HT-29 (cell line): ENCODE data around the gene USP48. TPM values are rescaled to one million over a fixed set of nuclear protein-coding genes. Genes with fewer than 3 reads are reported as not detected.

Experiments
- DNase-seq: peaks from one replicate; pipeline ENCODE4 v3.0.0-alpha.2; 2015; ENCODE audit warnings: low spot score
- total RNA-seq: library from RNA; depleted of rRNA; stranded (reverse); fragments of >200 nt; shearing (Covaris generic); gene quantifications from 2 replicates; pipeline ENCODE4 v1.2.3, GENCODE V29; 2014

Gene USP48
- total RNA-seq, 1 experiment from 2014 or later, result 19.5 TPM

DNA sequence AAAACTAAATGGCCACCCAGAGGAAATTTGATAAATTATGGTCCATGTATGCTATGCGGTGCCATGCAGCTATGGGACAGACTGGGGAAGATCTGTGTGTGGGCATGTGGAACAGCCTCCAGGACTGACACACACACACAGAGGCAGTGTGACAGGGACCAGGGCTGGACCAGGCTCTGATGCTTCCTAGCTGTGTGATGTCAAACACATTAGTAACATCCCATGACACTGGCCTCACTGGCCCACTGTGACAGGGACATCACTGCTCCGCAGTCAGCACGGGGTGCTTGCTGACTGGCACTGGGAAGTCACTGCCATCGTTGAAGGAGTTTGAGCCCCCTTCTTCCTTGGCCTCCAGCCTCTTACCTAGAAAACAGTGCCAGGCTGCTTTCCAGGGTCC is 127.7 kb downstream of the USP48 start:
- no peak for DNase-seq

DNA sequence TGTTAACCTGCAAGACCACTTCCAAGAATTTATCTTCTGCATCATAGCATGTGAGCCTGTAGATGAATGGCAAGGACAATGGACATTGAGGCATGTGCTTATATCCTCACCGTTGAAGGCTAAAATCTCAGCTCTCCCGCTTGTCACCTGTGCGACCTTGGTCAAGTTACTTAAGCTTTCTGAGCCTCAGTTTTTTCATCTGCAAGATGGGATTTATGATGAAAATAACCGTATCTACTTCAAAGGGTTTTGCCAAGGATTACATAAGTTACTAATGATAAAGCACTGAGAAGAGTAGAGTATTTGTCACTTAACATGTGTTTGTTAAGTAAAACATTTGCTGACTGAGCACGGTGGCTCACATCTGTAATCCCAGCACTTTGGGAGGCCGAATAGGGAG is 128.7 kb downstream of the USP48 start:
- no peak for DNase-seq

DNA sequence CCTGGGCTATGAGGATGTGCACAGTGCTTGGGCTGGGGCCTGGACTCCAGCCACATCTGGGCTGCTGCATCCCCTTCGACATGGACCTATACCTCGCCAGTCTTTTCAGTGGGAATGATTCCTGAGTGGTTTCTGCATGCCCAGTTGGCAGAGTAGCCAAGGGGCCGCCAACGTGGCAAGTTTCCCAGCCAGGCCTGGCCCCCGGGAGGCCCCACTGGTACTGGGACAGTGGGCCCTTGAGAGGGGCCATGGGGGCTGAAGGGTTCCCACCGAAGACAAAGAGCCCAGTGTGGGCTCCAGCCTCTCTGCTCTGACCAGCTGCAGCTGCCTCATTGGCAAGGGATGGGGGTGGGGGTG is 129.2 kb downstream of the USP48 start:
- no peak for DNase-seq

DNA sequence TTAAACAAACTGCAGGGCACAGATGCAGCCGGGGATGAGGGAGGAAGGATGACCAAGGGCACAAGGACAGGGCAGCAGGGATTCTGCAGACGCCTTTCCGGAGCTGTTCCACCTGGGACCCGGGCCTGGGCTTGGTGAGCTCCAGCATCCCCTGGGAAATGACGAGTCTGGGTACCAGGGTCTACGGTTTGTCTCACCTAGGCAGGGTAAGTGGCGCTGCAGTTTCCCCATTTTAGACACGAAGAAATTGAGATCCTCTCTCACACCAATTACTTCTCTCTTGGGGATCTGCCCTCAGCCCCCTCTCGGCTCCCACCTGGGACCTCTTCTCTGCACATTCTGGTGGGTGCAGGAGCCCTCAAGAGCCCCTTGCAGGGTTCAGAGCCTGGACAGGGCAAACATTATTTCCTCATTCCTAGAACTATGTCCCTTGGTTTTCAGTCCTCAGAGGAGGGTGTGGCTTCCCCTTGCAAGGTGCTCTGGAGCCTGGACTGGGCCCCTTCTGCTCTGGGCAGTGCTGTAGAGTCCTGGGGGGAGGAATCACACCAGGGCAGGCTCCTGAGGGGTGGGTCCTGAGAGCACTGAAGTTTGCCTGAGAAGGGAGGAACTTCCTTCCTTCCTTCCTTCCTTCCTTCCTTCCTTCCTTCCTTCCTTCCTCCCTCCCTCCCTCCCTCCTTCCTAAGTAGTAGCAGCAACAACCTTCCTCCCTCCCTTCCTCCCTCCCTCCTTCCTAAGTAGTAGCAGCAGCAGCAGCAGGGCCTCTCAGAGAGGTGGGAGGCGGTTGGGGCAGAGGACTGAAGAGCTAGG is 129.8 kb downstream of the USP48 start:
- no peak for DNase-seq

DNA sequence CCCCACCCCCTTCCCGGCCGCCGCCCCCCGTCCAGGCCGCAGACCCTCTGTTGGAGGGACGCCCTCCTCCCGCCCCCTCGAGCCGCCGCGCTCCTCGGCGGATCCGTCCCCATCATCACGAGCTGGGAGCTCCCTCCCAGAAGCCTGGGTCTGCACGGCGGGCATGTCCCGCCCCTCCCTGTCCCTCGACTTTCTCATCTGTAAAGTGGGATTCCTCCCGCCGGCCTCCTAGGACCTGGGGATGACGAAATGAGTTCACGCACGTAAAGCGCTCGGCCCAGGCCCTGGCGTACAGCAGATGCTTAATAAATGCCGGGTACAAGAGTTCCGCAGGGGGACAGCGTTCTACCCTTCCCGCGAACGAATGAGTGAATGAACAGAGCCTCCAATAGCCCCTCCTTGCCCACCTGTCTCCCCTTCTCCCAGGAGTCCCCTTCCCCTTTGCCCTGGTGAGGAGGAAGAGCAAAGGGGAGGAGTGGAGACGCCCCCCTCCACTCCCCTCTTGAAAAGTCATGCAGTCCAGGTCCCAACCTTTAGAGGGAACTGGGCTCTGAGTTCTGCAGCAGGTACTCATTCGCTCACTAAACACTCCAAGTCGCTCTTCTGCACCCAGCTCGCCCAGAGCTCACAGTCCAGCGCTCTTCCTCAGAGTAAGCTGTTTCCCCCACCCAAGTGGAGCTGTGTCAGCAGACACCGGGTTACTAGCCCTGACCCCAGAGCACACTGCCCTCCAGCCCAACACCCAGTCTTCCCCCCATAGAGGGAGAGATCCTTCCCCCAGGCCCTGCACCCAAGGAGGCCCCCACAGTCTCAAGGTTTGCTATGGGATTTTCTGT is 130.6 kb downstream of the USP48 start:
- DNase-seq, result no peak

DNA sequence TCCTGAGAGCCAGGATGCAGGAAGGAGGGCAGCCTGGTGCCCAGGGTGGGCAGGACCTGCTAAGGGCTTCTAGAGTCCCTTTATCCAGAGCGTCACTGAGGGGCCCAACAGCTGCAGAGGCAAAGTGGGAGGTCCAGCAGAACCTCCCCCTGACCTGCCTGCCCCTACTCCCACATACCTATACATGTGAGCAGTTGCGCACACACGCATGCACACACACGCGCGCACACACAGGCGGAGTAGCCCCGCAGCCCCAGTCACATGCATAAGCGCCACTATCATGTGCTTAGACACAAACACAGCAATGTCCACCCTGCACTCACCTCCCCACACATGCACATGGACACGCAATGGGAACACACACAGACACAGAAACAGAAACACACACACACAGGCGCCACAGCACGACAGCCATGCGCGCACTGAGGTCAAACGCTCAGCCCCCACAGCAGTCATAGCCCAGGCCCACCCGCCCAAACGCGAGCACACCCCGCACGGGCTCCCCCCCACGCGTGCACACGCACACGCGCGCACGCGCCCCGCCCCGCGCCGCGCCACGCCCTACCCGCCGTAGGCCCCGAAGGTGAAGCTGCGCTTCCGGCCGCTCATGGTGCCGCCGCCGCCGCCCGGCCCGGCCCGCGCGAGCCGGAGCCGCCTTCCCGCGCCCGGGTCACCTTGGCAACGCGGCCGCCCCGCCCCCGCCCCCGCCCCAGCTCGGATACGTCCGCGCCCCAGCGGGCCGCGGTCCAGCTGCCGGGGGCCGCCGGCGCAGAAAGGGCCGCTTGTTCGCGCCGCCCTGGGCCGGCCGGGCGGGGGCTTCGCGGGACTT is 131.5 kb downstream of the USP48 start:
- DNase-seq, result no peak

DNA sequence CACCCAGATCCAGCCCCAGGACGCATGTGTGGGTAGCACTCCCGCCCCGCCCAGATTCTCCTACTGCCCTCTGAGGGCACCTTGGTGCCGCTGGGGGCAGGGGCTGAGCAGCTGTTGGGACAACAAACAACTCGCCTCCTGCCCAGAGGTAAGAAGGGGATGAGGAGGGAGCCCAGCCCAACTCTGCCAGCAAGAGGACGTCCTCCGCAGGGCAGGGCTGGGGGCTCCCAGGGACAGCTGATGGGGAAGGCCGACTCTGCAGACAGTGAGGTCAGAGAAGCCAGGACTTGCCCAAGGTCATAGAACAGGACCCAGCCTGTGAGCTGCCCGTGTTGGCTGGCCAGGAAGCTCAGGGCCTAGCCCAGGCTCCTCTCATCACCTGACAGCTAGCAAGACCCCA is 132.5 kb downstream of the USP48 start:
- no peak for DNase-seq

DNA sequence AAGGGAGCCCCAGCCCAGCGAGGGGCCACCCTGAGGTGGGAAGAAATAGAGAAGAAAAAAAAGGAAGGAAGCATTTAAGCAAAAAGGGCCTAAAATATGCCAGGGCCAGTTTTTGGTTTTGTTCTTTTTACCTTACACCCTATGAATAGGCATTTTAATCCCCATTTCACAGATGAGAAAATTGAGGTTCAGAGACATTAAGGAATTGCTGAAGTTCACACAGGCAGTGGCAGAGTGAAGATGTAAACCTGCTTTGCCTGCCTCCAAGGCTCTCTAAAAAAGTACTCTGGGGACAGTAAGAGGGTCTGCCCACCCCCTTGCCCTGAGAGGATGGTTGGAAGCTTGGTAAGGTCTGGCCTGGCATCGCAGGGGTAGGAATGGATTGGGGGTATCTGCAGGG is 133.6 kb downstream of the USP48 start:
- DNase-seq, result no peak

DNA sequence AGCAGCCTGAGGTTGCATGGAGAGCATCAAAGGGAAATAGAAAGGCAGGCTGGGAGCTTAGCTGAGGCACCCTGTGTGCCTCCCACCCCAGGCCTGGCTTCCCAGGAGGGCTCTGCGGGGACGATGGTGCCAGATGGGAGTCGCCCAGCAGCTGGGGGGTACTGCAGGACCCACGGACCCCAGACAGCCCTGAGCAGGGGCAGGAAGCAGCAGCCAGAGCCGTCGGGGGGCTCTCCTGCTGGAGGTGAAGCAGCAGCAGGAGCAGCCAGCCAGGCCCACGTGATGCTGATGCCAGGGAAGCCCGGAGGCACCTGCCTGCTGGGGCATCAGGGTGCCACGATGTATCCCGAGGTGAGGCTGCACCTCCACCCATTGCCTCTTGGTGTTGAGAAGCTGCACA is 134.2 kb downstream of the USP48 start:
- no peak for DNase-seq

DNA sequence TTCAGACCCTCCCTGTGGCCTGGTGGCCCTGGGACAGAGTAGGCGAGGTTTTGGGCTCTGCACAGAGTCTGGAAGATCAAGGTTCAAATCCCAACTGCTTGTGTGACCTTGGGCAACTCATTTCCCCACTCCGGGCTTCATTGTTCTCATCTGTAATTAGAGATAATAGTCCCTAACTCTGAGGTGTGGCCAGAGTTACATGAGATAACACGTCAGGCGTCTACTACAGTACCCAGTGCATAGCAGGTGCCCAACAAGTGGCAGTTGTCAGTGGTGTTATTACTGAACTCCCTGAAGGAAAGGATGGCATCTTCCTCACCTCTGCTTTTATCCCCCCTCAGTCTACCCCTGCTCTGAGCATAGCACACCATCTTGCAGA is 134.6 kb downstream of the USP48 start:
- DNase-seq, result no peak

DNA sequence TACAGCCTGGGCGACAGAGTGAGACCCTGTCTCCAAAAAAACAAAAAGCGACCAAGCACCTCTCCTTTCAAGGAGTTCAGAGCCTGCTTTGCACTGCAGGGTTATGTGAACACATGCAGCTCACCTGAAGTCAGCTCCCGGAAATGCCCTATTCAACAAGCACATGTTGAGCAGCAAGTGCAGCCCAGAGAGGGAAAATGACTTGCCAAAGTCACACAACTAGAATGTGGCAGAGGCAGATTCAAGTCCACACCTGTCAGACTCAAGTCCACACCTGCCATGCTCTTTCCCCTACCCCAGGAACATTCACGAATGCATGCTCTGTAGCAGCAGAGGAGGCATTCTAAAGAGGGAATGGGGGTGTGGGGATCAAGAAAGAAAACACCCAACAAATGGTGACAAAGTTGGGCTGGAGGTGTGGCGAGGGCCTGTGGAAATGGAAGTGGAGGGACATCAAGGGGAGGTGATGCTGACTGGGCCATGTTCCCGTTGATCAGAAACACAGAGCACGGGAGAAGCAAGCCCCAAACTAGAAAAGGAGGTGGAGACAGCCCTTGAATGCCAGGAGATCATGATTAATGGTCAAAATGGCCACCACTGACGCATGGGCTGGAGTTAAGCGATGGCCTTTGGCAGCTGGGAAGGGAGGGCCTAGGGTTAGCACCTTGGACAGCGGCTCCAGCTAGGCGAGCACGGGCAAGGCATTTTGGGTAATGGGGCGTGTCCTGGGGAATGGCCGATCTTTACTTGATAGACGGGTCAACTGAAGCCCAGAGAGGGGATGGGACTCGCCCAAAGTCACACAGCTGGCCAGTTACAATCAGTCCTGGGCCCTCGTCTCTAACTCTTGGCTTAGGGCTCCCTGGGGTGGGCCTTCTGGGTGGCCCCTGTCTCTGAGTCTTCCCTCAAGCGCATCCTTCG is 135.3 kb downstream of the USP48 start:
- DNase-seq, result peak; percentile 70

DNA sequence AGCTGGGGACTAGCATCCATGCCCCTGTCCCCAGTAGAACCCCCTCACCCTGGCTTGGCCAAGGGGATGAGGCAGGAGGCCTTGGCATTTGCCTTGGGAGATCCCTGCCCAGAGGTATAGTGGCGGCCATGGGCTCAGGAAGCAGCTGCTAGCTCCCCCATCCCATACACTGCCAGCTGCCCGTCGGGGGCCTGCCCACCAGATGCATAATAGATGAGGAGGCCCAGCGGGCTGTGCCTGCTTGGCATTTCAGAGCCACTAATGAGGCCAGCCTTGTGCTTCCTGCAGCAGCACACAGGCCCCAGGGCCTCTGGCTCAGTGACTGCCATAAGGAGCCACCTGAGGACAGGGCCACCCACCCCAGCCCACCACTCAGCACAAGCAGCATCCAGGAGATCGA is 137.4 kb downstream of the USP48 start:
- DNase-seq, result no peak

DNA sequence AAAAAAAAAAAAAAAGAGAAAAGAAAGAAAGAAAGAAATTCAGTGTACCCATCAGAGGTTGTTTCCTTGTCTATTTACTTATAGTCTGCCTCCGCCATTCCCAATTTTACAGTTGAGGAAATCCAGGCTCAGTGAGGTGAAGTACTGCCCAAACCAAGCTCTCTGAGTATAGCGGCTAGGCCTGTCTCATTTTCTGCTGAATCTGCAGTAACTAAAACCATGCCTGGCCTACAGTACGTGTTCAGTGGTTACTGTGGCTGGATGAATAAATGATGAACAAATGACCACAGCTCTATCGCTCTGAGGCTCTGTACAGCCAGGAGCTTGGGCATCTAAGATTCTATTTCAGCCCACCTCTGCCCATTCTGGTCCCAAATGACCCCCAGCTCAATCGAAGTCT is 138.0 kb downstream of the USP48 start:
- no peak for DNase-seq

DNA sequence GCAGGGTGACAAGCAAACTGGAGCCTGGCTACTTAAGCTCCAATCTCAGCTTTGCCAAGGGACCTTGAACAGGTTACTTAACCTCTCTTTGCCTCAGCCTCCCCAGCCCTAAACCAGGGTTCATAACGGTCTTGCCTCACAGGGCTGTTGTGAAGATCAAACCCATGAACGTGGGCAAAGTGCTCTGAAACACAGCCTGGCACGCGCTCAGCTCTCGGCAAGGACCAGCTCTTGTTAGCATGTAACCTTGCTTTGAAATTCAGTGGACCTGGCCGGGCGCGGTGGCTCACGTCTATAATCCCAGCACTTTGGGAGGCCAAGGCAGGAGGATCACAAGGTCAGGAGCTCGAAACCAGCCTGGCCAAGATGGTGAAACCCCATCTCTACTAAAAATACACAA is 138.6 kb downstream of the USP48 start:
- no peak for DNase-seq

DNA sequence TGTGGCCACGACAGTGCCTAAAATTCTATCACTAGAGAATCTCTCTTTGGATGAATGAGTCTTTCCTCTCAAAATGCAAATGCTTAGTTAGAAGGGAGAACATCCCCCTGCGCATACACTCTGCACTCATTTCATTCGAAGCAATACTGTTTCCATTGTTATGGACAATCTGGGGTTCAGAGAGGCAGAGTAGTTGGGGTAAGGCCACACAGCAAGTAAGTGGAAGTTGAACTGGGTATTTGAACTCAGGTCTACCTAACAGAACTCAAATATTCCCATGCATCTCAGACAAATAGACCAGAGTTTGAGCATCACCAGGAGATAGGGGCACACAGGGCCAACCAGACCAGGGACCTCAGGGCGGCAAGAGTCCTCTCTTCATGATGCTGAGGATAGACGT is 139.3 kb downstream of the USP48 start:
- DNase-seq, result no peak

DNA sequence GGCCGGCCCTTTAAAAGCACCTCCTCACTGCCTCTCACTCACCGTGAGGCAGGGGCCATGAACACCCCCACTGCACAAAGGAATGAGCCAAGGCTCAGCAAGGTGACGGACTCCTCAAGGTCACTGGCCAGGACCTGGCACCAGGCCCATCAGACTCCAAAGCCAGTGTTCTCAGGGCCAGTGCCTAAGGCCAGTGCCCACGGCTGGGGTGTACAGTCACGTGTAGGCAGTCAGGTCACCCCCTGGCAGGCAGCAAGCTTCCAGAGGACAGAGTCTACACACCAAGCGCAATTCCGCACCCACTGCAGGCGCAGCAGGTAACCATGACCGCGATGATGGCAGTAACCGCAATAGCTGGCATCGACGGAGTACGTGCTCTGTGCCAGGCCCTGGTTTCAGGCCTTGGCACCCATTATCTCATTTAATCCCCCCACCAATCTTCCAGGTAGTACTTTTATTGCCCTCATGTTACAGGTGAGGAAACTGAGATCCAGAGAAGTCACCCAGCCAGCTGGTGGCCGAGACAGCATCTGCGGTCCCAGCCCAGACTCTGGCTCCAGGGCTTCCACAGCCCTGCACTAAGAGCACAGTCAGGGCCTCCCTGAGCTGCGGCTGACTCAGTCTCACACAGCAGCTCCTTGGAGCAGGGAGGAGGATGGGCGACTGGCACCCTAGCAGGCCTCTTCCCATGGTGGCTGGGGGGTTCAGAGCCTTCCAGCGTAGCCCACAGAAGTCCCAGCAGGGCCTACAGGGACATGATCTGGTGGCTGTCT is 140.8 kb downstream of the USP48 start:
- no peak for DNase-seq

DNA sequence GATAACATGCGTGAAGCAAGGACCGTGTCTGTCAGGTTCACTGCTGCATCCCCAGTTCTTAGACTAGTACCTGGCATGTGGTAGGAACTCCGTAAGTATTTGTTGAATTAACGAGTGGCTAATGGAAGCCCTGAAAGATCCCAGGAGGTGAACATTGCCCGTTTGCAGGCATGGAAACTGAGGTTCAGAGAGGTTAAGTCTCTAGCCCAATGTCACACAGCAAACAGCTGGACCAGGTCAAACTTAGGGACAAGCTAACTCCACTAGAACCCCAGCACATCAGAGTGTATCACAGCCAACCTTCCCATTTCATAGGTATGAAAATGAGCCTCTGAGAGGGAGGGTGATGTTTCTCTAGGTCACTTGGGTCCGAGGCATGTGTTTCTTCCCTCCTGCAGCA is 141.4 kb downstream of the USP48 start:
- DNase-seq, result no peak

DNA sequence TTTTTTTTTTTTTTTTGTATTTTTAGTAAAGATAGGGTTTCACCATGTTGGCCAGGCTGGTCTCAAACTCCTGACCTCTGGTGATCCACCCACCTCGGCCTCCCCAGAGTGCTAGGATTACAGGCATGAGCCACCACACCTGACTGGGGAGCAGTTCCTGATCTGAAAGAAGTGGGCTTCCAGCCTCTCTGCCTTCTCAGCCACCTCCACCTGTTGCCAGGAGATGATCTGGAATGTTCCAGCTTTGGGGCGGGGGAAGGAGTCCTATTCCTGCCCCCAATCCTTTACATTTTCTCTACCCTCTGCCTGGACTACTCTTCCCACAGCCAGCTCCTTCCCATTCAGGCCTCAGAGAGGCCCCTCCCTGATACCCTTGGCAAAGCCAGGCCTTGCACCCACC is 141.9 kb downstream of the USP48 start:
- no peak for DNase-seq

DNA sequence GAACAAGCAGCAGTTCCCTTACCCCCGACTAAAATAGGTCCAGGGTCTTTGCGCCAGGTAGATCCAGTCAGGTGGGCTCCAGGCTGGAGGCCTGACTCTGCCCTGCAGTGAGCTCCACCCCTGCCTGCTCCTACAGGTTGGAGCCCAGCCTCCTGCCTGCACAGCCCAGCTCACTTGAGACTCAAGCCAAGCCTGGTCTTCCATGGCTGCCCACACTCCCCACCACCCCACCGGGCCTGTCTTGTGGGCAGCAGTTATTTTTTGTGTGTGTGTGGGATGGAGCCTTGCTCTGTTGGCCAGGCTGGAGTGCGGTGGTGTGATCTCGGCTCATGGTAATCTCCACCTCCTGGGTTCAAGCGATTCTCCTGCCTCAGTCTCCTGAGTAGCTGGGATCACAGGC is 142.3 kb downstream of the USP48 start:
- no peak for DNase-seq

DNA sequence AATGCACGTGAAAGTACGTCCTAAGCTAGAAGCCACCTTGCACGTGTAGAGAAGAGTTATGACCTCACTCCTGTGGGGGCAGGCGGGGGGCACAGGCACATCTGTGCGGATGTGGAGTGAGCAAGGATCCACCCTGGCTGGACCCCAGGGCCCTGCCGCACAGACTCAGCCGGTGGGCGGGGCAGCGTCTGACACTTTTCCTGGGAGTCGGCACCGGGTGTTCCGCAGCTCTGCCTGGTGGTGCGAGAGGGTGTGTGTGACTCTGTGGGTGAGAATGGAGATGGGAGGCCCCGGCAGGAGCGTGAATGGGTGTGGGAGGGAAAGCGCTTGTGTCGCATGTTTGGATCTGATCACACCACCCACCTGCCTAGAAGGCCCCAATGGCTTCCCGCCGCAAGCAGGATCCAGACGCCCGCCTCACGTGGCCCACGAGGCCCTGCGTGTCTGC is 143.3 kb downstream of the USP48 start:
- DNase-seq, result no peak
